Measurements from ENCODE around the gene GPRC5C.

The GPRC5C gene

GRCh38 chr17:74408262-74408661 lies 23.6 kb upstream of the GPRC5C start:
- no peak overlapping the region for H3K18ac ChIP-seq (ENCODE audit: low read length)
- peak in 1 of 2 donors; percentile 7 for DNase-seq
- no peak overlapping the region for H3K23ac ChIP-seq (ENCODE audit: low read length)
- no peak overlapping the region for H3K4me3 ChIP-seq (ENCODE audit: low read depth, low read length)
- H3K4me2 ChIP-seq (ENCODE audit: low read length) = no peak overlapping the region
- no peaks in the 10 kb centered on the region for H3K9me3 ChIP-seq (ENCODE audit: insufficient read depth, low read depth, low read length)
- H2BK12ac ChIP-seq (ENCODE audit: low read length) = no peak overlapping the region
- no peak overlapping the region for H3K4ac ChIP-seq (ENCODE audit: low read depth, low read length)
- peaks cover 2% of the 10 kb centered on the region for H3K79me1 ChIP-seq (ENCODE audit: low read length)
- H2AK5ac ChIP-seq (ENCODE audit: low read length) = no peak overlapping the region
- H2BK120ac ChIP-seq (ENCODE audit: insufficient read depth, low read length, poor library complexity) = no peak overlapping the region
- no CpG with 5 or more reads among the region's 3 CpGs for WGBS (ENCODE audit: extremely low coverage, insufficient coverage, insufficient read length)
- H4K12ac ChIP-seq (ENCODE audit: low read depth, low read length) = no peak overlapping the region
- no peaks in the 10 kb centered on the region for H3K36me3 ChIP-seq (ENCODE audit: control insufficient read depth in 1 of 2, insufficient read depth in 2 of 2, low read length in 2 of 2)
- H3K27ac ChIP-seq (ENCODE audit: low read depth, low read length) = no peak overlapping the region
- no peak overlapping the region for H4K8ac ChIP-seq (ENCODE audit: low read depth, low read length)
- no peaks in the 10 kb centered on the region for H3K27me3 ChIP-seq (ENCODE audit: insufficient read depth, low read length)
- H3K4me1 ChIP-seq (ENCODE audit: control insufficient read depth in 1 of 2, insufficient read depth in 2 of 2, low read length in 2 of 2) = peaks cover 13 to 15% of the 10 kb centered on the region in 2 experiments
- no peak overlapping the region for H2BK5ac ChIP-seq (ENCODE audit: low read depth, low read length, poor library complexity)
- H2AFZ ChIP-seq (ENCODE audit: insufficient read depth, low read length, poor library complexity) = no peak overlapping the region
- H3K9ac ChIP-seq (ENCODE audit: low read length) = no peak overlapping the region
- no peaks in the 10 kb centered on the region for H3K79me2 ChIP-seq (ENCODE audit: control insufficient read depth, insufficient read depth, low read length, poor library complexity)
- H4K91ac ChIP-seq (ENCODE audit: low read depth, low read length) = no peak overlapping the region
- H3K14ac ChIP-seq (ENCODE audit: low read length) = no peak overlapping the region

- H2BK5ac ChIP-seq (ENCODE audit: low read depth, low read length, poor library complexity) = no peak overlapping the region
- H3K4me1 ChIP-seq (ENCODE audit: control insufficient read depth in 1 of 2, insufficient read depth in 2 of 2, low read length in 2 of 2) = peaks cover 12 to 13% of the 10 kb centered on the region in 2 experiments
- H4K91ac ChIP-seq (ENCODE audit: low read depth, low read length) = no peak overlapping the region
- no peak overlapping the region for H3K23ac ChIP-seq (ENCODE audit: low read length)
- no peak overlapping the region for H2BK12ac ChIP-seq (ENCODE audit: low read length)
- H2AK5ac ChIP-seq (ENCODE audit: low read length) = no peak overlapping the region
- no peak overlapping the region for H3K4me3 ChIP-seq (ENCODE audit: low read depth, low read length)
- H3K27ac ChIP-seq (ENCODE audit: low read depth, low read length) = no peak overlapping the region
- WGBS (ENCODE audit: extremely low coverage, insufficient coverage, insufficient read length) = no CpG with 5 or more reads among the region's 4 CpGs
- H2BK120ac ChIP-seq (ENCODE audit: insufficient read depth, low read length, poor library complexity) = no peak overlapping the region
- no peaks in the 10 kb centered on the region for H3K36me3 ChIP-seq (ENCODE audit: control insufficient read depth in 1 of 2, insufficient read depth in 2 of 2, low read length in 2 of 2)
- H3K79me1 ChIP-seq (ENCODE audit: low read length) = peaks cover 2% of the 10 kb centered on the region
- no peaks in the 10 kb centered on the region for H3K9me3 ChIP-seq (ENCODE audit: insufficient read depth, low read depth, low read length)
- H3K18ac ChIP-seq (ENCODE audit: low read length) = no peak overlapping the region
- no peak overlapping the region for H3K14ac ChIP-seq (ENCODE audit: low read length)
- H2AFZ ChIP-seq (ENCODE audit: insufficient read depth, low read length, poor library complexity) = no peak overlapping the region
- H3K27me3 ChIP-seq (ENCODE audit: insufficient read depth, low read length) = no peaks in the 10 kb centered on the region
- no peaks in the 10 kb centered on the region for H3K79me2 ChIP-seq (ENCODE audit: control insufficient read depth, insufficient read depth, low read length, poor library complexity)
- no peak overlapping the region for H3K4ac ChIP-seq (ENCODE audit: low read depth, low read length)
- H3K9ac ChIP-seq (ENCODE audit: low read length) = no peak overlapping the region
- no peak overlapping the region for H4K12ac ChIP-seq (ENCODE audit: low read depth, low read length)
- no peak overlapping the region for H3K4me2 ChIP-seq (ENCODE audit: low read length)
- no peak overlapping the region for H4K8ac ChIP-seq (ENCODE audit: low read depth, low read length)
- no peak for DNase-seq
Observed at GRCh38 chr17:74408815-74409214, 23.1 kb upstream of the GPRC5C start.

- H4K91ac ChIP-seq (ENCODE audit: low read depth, low read length) = no peak overlapping the region
- H3K79me2 ChIP-seq (ENCODE audit: control insufficient read depth, insufficient read depth, low read length, poor library complexity) = no peaks in the 10 kb centered on the region
- no peak overlapping the region for H3K14ac ChIP-seq (ENCODE audit: low read length)
- H3K4me3 ChIP-seq (ENCODE audit: low read depth, low read length) = no peak overlapping the region
- WGBS (ENCODE audit: extremely low coverage, insufficient coverage, insufficient read length) = no CpG with 5 or more reads among the region's 4 CpGs
- no peaks in the 10 kb centered on the region for H3K27me3 ChIP-seq (ENCODE audit: insufficient read depth, low read length)
- no peaks in the 10 kb centered on the region for H3K9me3 ChIP-seq (ENCODE audit: insufficient read depth, low read depth, low read length)
- H3K4me1 ChIP-seq (ENCODE audit: control insufficient read depth in 1 of 2, insufficient read depth in 2 of 2, low read length in 2 of 2) = peaks cover 1 to 4% of the 10 kb centered on the region in 2 experiments
- H4K8ac ChIP-seq (ENCODE audit: low read depth, low read length) = no peak overlapping the region
- no peak overlapping the region for H2BK12ac ChIP-seq (ENCODE audit: low read length)
- no peaks in the 10 kb centered on the region for H3K36me3 ChIP-seq (ENCODE audit: control insufficient read depth in 1 of 2, insufficient read depth in 2 of 2, low read length in 2 of 2)
- H3K4ac ChIP-seq (ENCODE audit: low read depth, low read length) = no peak overlapping the region
- no peak overlapping the region for H2BK5ac ChIP-seq (ENCODE audit: low read depth, low read length, poor library complexity)
- H3K4me2 ChIP-seq (ENCODE audit: low read length) = no peak overlapping the region
- H2AFZ ChIP-seq (ENCODE audit: insufficient read depth, low read length, poor library complexity) = no peak overlapping the region
- no peak overlapping the region for H2AK5ac ChIP-seq (ENCODE audit: low read length)
- H3K18ac ChIP-seq (ENCODE audit: low read length) = no peak overlapping the region
- H3K9ac ChIP-seq (ENCODE audit: low read length) = no peak overlapping the region
- H3K23ac ChIP-seq (ENCODE audit: low read length) = no peak overlapping the region
- no peak overlapping the region for H3K27ac ChIP-seq (ENCODE audit: low read depth, low read length)
- no peak for DNase-seq
- no peaks in the 10 kb centered on the region for H3K79me1 ChIP-seq (ENCODE audit: low read length)
- H4K12ac ChIP-seq (ENCODE audit: low read depth, low read length) = no peak overlapping the region
- H2BK120ac ChIP-seq (ENCODE audit: insufficient read depth, low read length, poor library complexity) = no peak overlapping the region
Observed at GRCh38 chr17:74410001-74410443, 21.9 kb upstream of the GPRC5C start.

GRCh38 chr17:74412581-74412980 lies 19.3 kb upstream of the GPRC5C start:
- no peak overlapping the region for H2BK12ac ChIP-seq (ENCODE audit: low read length)
- H2AK5ac ChIP-seq (ENCODE audit: low read length) = no peak overlapping the region
- no peak overlapping the region for H3K27ac ChIP-seq (ENCODE audit: low read depth, low read length)
- H4K8ac ChIP-seq (ENCODE audit: low read depth, low read length) = no peak overlapping the region
- H3K18ac ChIP-seq (ENCODE audit: low read length) = no peak overlapping the region
- no peak overlapping the region for H3K23ac ChIP-seq (ENCODE audit: low read length)
- no CpG with 5 or more reads among the region's 8 CpGs for WGBS (ENCODE audit: extremely low coverage, insufficient coverage, insufficient read length)
- no peaks in the 10 kb centered on the region for H3K79me2 ChIP-seq (ENCODE audit: control insufficient read depth, insufficient read depth, low read length, poor library complexity)
- no peak overlapping the region for H3K4me2 ChIP-seq (ENCODE audit: low read length)
- no peak overlapping the region for H3K14ac ChIP-seq (ENCODE audit: low read length)
- no peaks in the 10 kb centered on the region for H3K36me3 ChIP-seq (ENCODE audit: control insufficient read depth in 1 of 2, insufficient read depth in 2 of 2, low read length in 2 of 2)
- no peaks in the 10 kb centered on the region for H3K9me3 ChIP-seq (ENCODE audit: insufficient read depth, low read depth, low read length)
- H3K9ac ChIP-seq (ENCODE audit: low read length) = no peak overlapping the region
- no peak for DNase-seq
- peaks cover 5 to 6% of the 10 kb centered on the region in 2 experiments for H3K4me1 ChIP-seq (ENCODE audit: control insufficient read depth in 1 of 2, insufficient read depth in 2 of 2, low read length in 2 of 2)
- H4K91ac ChIP-seq (ENCODE audit: low read depth, low read length) = no peak overlapping the region
- no peak overlapping the region for H3K4ac ChIP-seq (ENCODE audit: low read depth, low read length)
- no peak overlapping the region for H4K12ac ChIP-seq (ENCODE audit: low read depth, low read length)
- no peak overlapping the region for H2AFZ ChIP-seq (ENCODE audit: insufficient read depth, low read length, poor library complexity)
- H3K4me3 ChIP-seq (ENCODE audit: low read depth, low read length) = no peak overlapping the region
- no peaks in the 10 kb centered on the region for H3K27me3 ChIP-seq (ENCODE audit: insufficient read depth, low read length)
- no peak overlapping the region for H2BK5ac ChIP-seq (ENCODE audit: low read depth, low read length, poor library complexity)
- H3K79me1 ChIP-seq (ENCODE audit: low read length) = no peaks in the 10 kb centered on the region
- H2BK120ac ChIP-seq (ENCODE audit: insufficient read depth, low read length, poor library complexity) = no peak overlapping the region
